HEK293 (cell line): ENCODE measurements around the gene FSTL4.

Source experiments
- CTCF ChIA-PET: fragments of 350-600 bp; formaldehyde crosslinking; extraction: SDS; loops from one replicate; lab custom pipeline; 2021; ENCODE audit warnings: antibody characterized with exemption; lab: Yijun Ruan, JAX
- POLR2A ChIA-PET: fragments of 300-600 bp; formaldehyde crosslinking; extraction: SDS; loops from one replicate; lab custom pipeline; 2020; ENCODE audit warnings: antibody characterized with exemption, inconsistent platforms; lab: Yijun Ruan, JAX
- H3K27ac ChIP-seq: fragments of 200-500 bp; sonication (Bioruptor generic); 2 replicates; pipeline ENCODE4 v1.5.1; 2014; ENCODE audit warnings: low read depth, low read length, control low read depth, inconsistent platforms; ENCODE audit errors: extremely low read depth
- H3K36me3 ChIP-seq, 2 experiments: fragments of 200-500 bp in 1 of 2; sonication (Bioruptor generic) in 1 of 2; 1 replicate in 1 of 2; 2 replicates in 1 of 2; pipeline ENCODE4 v1.5.1; 2014 to 2017; ENCODE audit warnings: inconsistent platforms in 2 of 2, low read length in 2 of 2; ENCODE audit not compliant: control insufficient read depth in 2 of 2, insufficient read depth in 1 of 2
- H3K4me1 ChIP-seq: fragments of 200-500 bp; sonication (Bioruptor generic); 2 replicates; pipeline ENCODE4 v1.5.1; 2014; ENCODE audit warnings: mild to moderate bottlenecking, low read length, inconsistent platforms; ENCODE audit not compliant: control insufficient read depth, insufficient read depth
- H3K4me3 ChIP-seq: 2 replicates; pipeline ENCODE4 v1.5.1; 2011; ENCODE audit warnings: low read depth, mild to moderate bottlenecking, control low read depth, low read length, moderate library complexity
- H3K9me3 ChIP-seq: fragments of 200-500 bp; sonication (Bioruptor generic); 2 replicates; pipeline ENCODE4 v1.5.1; 2014; ENCODE audit warnings: low read depth, low read length, inconsistent platforms; ENCODE audit not compliant: control insufficient read depth, insufficient read depth
- HIC1 ChIP-seq: fragments of 450-650 bp; formaldehyde crosslinking; IDR thresholded peaks from 2 replicates; pipeline ENCODE4 v1.5.1; 2016; ENCODE audit warnings: missing biosample characterization, missing genetic modification characterization
- IKZF3 ChIP-seq: fragments of 450-650 bp; IDR thresholded peaks from 2 replicates; pipeline ENCODE4 v1.5.0; 2018; ENCODE audit warnings: missing biosample characterization, mild to moderate bottlenecking, missing genetic modification characterization, moderate library complexity
- OSR2 ChIP-seq: fragments of 450-650 bp; formaldehyde crosslinking; IDR thresholded peaks from 2 replicates; pipeline ENCODE4 v1.5.1; 2016; ENCODE audit warnings: missing biosample characterization, missing genetic modification characterization
- PBX3 ChIP-seq: sonication (generic); formaldehyde crosslinking; IDR thresholded peaks from 2 replicates; pipeline ENCODE4 v1.8.1; 2022; ENCODE audit warnings: mild to moderate bottlenecking, moderate library complexity, missing genetic modification reagents
- RBAK ChIP-seq: fragments of 450-650 bp; formaldehyde crosslinking; IDR thresholded peaks from 2 replicates; pipeline ENCODE4 v1.5.1; 2016; ENCODE audit warnings: missing biosample characterization, missing genetic modification characterization
- ZBTB7A ChIP-seq: fragments of 450-650 bp; formaldehyde crosslinking; IDR thresholded peaks from 2 replicates; pipeline ENCODE4 v1.5.1; 2016; ENCODE audit warnings: low read depth, missing biosample characterization, missing genetic modification characterization
- ZEB2 ChIP-seq: fragments of 450-650 bp; formaldehyde crosslinking; IDR thresholded peaks from 2 replicates; pipeline ENCODE4 v1.5.1; 2016; ENCODE audit warnings: missing biosample characterization, missing genetic modification characterization
- ZFHX2 ChIP-seq: fragments of 450-650 bp; formaldehyde crosslinking; conservative IDR thresholded peaks from 2 replicates; pipeline ENCODE4 v1.5.1; 2016; ENCODE audit warnings: missing biosample characterization, missing genetic modification characterization
- ZFP41 ChIP-seq: fragments of 450-650 bp; formaldehyde crosslinking; IDR thresholded peaks from 2 replicates; pipeline ENCODE4 v1.5.1; 2016; ENCODE audit warnings: missing biosample characterization, missing genetic modification characterization, borderline replicate concordance
- ZNF175 ChIP-seq: fragments of 450-650 bp; formaldehyde crosslinking; IDR thresholded peaks from 2 replicates; pipeline ENCODE4 v1.5.1; 2016; ENCODE audit warnings: missing biosample characterization, missing genetic modification characterization
- ZNF202 ChIP-seq: fragments of 450-650 bp; formaldehyde crosslinking; IDR thresholded peaks from 2 replicates; pipeline ENCODE4 v1.5.1; 2016; ENCODE audit warnings: missing biosample characterization, missing genetic modification characterization, borderline replicate concordance
- ZNF23 ChIP-seq: fragments of 450-650 bp; formaldehyde crosslinking; IDR thresholded peaks from 2 replicates; pipeline ENCODE4 v1.5.1; 2016; ENCODE audit warnings: missing biosample characterization, missing genetic modification characterization, borderline replicate concordance
- ZNF324 ChIP-seq: fragments of 450-650 bp; formaldehyde crosslinking; IDR thresholded peaks from 2 replicates; pipeline ENCODE4 v1.5.1; 2016; ENCODE audit warnings: missing biosample characterization, missing genetic modification characterization
- ZNF404 ChIP-seq: fragments of 450-650 bp; formaldehyde crosslinking; IDR thresholded peaks from 2 replicates; pipeline ENCODE4 v1.5.1; 2017; ENCODE audit warnings: missing biosample characterization, missing genetic modification characterization
- ZNF529 ChIP-seq: fragments of 450-650 bp; formaldehyde crosslinking; IDR thresholded peaks from 2 replicates; pipeline ENCODE4 v1.5.1; 2017; ENCODE audit warnings: missing genetic modification characterization, missing biosample characterization; ENCODE audit not compliant: insufficient replicate concordance
- ZNF530 ChIP-seq: fragments of 450-650 bp; formaldehyde crosslinking; IDR thresholded peaks from 2 replicates; pipeline ENCODE4 v1.5.1; 2016; ENCODE audit warnings: low read depth, missing biosample characterization, missing genetic modification characterization
- ZNF548 ChIP-seq: fragments of 450-650 bp; formaldehyde crosslinking; IDR thresholded peaks from 2 replicates; pipeline ENCODE4 v1.5.1; 2016; ENCODE audit warnings: missing biosample characterization, missing genetic modification characterization
- ZNF560 ChIP-seq: fragments of 450-650 bp; formaldehyde crosslinking; IDR thresholded peaks from 2 replicates; pipeline ENCODE4 v1.5.1; 2017; ENCODE audit warnings: missing biosample characterization, missing genetic modification characterization, borderline replicate concordance
- ZNF585B ChIP-seq: fragments of 450-650 bp; formaldehyde crosslinking; IDR thresholded peaks from 2 replicates; pipeline ENCODE4 v1.5.1; 2016; ENCODE audit warnings: missing biosample characterization, missing genetic modification characterization
- ZNF610 ChIP-seq: fragments of 450-650 bp; formaldehyde crosslinking; IDR thresholded peaks from 2 replicates; pipeline ENCODE4 v1.5.1; 2016; ENCODE audit warnings: missing biosample characterization, missing genetic modification characterization, borderline replicate concordance
- TF ChIP-seq, protein P1 (sequence below): fragments of 450-650 bp; formaldehyde crosslinking; IDR thresholded peaks from 2 replicates; pipeline ENCODE4; 2016; ENCODE audit warnings: missing biosample characterization, missing genetic modification characterization
- TF ChIP-seq, protein P2 (sequence below): fragments of 450-650 bp; formaldehyde crosslinking; IDR thresholded peaks from 2 replicates; pipeline ENCODE4 v1.5.1; 2016; ENCODE audit warnings: missing biosample characterization, missing genetic modification characterization
- TF ChIP-seq, protein P3 (sequence below): fragments of 450-650 bp; formaldehyde crosslinking; IDR thresholded peaks from 2 replicates; pipeline ENCODE4 v1.5.1; 2016; ENCODE audit warnings: missing biosample characterization, missing genetic modification characterization
- TF ChIP-seq, protein P4 (sequence below): fragments of 450-650 bp; formaldehyde crosslinking; IDR thresholded peaks from 2 replicates; pipeline ENCODE4 v1.5.1; 2016; ENCODE audit warnings: missing biosample characterization, missing genetic modification characterization

FSTL4 gene

DNA sequence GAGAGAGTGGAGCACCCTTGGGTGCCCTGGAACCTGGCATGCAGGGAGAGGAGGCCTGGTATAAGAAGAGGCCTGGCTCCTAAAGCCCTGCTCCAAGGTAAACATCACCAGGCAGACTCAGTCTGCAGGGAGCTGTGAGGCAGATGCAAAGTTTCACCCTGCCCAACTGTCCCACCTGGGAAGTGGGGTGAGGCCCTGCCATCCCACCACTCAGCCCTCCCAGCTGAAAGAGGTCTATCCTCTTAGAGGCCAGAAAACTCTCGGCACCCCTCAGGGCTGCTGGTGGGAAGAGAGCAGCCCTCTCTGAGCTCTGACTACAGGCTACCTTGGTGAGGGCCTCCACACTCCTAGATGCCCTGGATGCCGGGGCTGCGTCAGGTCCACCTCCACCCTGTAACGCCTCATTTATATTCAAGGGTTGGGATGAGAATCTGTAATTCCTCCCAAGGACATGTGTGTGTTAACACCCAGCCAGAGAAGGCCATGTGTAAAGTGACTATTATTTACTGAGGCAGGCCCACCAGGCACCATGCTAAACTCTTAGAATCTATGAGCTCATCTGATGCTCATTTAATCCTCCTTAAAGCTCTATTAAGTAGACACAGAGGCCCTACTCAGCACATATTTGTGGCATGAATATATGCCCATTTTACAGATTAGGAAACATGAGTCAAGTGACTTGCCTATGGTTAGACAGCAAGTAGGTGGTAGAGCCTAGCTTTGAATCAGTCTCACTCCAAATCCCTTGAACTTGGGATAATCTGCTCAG, 205.9 kb downstream of the FSTL4 start:
- no peaks in the 10 kb centered on the region for H3K9me3 ChIP-seq
- TF ChIP-seq ZFP41 (tag by site-specific recombination) (no peak), ZNF560 (tag by site-specific recombination) (no peak), ZNF23 (tag by site-specific recombination) (no peak), IKZF3 (tag by site-specific recombination) (no peak), ZEB2 (no peak), PBX3 (CRISPR knock-in tag) (no peak)
- TF ChIP-seq, protein P1, sequence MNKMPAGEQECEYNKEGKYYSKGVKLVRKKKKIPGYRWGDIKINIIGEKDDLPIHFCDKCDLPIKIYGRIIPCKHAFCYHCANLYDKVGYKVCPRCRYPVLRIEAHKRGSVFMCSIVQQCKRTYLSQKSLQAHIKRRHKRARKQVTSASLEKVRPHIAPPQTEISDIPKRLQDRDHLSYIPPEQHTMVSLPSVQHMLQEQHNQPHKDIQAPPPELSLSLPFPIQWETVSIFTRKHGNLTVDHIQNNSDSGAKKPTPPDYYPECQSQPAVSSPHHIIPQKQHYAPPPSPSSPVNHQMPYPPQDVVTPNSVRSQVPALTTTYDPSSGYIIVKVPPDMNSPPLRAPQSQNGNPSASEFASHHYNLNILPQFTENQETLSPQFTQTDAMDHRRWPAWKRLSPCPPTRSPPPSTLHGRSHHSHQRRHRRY (tag by site-specific recombination): no peak
- TF ChIP-seq, protein P2, sequence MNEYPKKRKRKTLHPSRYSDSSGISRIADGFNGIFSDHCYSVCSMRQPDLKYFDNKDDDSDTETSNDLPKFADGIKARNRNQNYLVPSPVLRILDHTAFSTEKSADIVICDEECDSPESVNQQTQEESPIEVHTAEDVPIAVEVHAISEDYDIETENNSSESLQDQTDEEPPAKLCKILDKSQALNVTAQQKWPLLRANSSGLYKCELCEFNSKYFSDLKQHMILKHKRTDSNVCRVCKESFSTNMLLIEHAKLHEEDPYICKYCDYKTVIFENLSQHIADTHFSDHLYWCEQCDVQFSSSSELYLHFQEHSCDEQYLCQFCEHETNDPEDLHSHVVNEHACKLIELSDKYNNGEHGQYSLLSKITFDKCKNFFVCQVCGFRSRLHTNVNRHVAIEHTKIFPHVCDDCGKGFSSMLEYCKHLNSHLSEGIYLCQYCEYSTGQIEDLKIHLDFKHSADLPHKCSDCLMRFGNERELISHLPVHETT (tag by site-specific recombination): no peak
- ChIA-PET POLR2A (no interaction called here), CTCF (interaction anchor here (0.9 to 2.0 kb wide), 3 partner anchors 15 to 90 kb away, joined by 3 to 10 read pairs (median 5); no protein-coding TSS in a partner anchor)
- H3K36me3 ChIP-seq: no peaks in the 10 kb centered on the region
- no peaks in the 10 kb centered on the region for H3K4me1 ChIP-seq
- H3K27ac ChIP-seq: no peak overlapping the region
- no peak overlapping the region for H3K4me3 ChIP-seq

- POLR2A ChIA-PET: no interaction called here
- H3K9me3 ChIP-seq: no peaks in the 10 kb centered on the region
- CTCF ChIA-PET: interaction anchor here (0.7 to 2.0 kb wide), 2 partner anchors 19 kb away, joined by 3 to 10 read pairs; no protein-coding TSS in a partner anchor
- H3K4me3 ChIP-seq: no peak overlapping the region
- H3K36me3 ChIP-seq: no peaks in the 10 kb centered on the region
- no peak overlapping the region for H3K27ac ChIP-seq
- no peaks in the 10 kb centered on the region for H3K4me1 ChIP-seq
- TF ChIP-seq ZNF529 (tag by site-specific recombination): no peak
- TF ChIP-seq ZNF202 (tag by site-specific recombination): no peak
- TF ChIP-seq ZNF585B (tag by site-specific recombination): no peak
- no peak for TF ChIP-seq ZNF610
- TF ChIP-seq, protein P3, sequence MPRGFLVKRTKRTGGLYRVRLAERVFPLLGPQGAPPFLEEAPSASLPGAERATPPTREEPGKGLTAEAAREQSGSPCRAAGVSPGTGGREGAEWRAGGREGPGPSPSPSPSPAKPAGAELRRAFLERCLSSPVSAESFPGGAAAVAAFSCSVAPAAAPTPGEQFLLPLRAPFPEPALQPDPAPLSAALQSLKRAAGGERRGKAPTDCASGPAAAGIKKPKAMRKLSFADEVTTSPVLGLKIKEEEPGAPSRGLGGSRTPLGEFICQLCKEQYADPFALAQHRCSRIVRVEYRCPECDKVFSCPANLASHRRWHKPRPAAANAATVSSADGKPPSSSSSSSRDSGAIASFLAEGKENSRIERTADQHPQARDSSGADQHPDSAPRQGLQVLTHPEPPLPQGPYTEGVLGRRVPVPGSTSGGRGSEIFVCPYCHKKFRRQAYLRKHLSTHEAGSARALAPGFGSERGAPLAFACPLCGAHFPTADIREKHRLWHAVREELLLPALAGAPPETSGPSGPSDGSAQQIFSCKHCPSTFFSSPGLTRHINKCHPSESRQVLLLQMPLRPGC (tag by site-specific recombination): no peak
- no peak for TF ChIP-seq ZNF548 (tag by site-specific recombination)
- no peak for TF ChIP-seq ZNF404
- no peak for TF ChIP-seq RBAK
- TF ChIP-seq HIC1 (tag by site-specific recombination): no peak
- no peak for TF ChIP-seq ZNF175 (tag by site-specific recombination)
- TF ChIP-seq ZNF530: no peak
- TF ChIP-seq, protein P4, sequence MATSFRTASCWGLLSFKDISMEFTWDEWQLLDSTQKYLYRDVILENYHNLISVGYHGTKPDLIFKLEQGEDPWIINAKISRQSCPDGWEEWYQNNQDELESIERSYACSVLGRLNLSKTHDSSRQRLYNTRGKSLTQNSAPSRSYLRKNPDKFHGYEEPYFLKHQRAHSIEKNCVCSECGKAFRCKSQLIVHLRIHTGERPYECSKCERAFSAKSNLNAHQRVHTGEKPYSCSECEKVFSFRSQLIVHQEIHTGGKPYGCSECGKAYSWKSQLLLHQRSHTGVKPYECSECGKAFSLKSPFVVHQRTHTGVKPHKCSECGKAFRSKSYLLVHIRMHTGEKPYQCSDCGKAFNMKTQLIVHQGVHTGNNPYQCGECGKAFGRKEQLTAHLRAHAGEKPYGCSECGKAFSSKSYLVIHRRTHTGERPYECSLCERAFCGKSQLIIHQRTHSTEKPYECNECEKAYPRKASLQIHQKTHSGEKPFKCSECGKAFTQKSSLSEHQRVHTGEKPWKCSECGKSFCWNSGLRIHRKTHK (tag by site-specific recombination): no peak
- TF ChIP-seq ZFHX2 (tag by site-specific recombination): no peak
- TF ChIP-seq OSR2 (tag by site-specific recombination): no peak
- no peak for TF ChIP-seq ZBTB7A (tag by site-specific recombination)
- no peak for TF ChIP-seq ZNF324 (tag by site-specific recombination)
- no peak for TF ChIP-seq IKZF3 (tag by site-specific recombination)
These were observed 206.9 kb downstream of the FSTL4 start for GRCh38 chr5:133405275-133406034.
